Kidney (tissue), 14 donors: Measurements from ENCODE around the gene PTPRJ. TPM values are rescaled to one million over a fixed set of nuclear protein-coding genes. Genes with fewer than 3 reads are reported as not detected.
A peak's percentile ranks its signal among the peaks of the same experiment; 100 is the strongest.

Experiments used
- DNase-seq, 5 donors: peaks; one replicate each; pipeline ENCODE4 v3.0.0-alpha.2; 2013 to 2020
- FAIRE-seq: peaks from 2 replicates; lab custom pipeline; 2012; peaks lifted over from hg19 to GRCh38; lab: Jason Lieb, UNC
- H3K27ac ChIP-seq, 2 donors: one replicate each; pipeline ENCODE4 v1.7.0; 2013; ENCODE audit warnings: low read depth in 2 of 2, low read length in 2 of 2, inconsistent platforms in 1 of 2
- H3K27me3 ChIP-seq: one replicate; pipeline ENCODE4 v1.7.1; 2013; ENCODE audit warnings: low read length, inconsistent platforms; ENCODE audit not compliant: control insufficient read depth, insufficient read depth
- H3K36me3 ChIP-seq, 3 donors: one replicate each; pipeline versions ENCODE4 v1.7.0 to v1.7.1; 2013; ENCODE audit warnings: low read length in 3 of 3, control low read depth in 1 of 3, inconsistent platforms in 1 of 3; ENCODE audit not compliant: insufficient read depth in 3 of 3, control insufficient read depth in 2 of 3
- H3K4me1 ChIP-seq, 3 donors: one replicate each; pipeline versions ENCODE4 v1.7.0 to v1.7.1; 2013; ENCODE audit warnings: low read length in 3 of 3, inconsistent platforms in 1 of 3, low read depth in 1 of 3; ENCODE audit not compliant: control insufficient read depth in 2 of 3, insufficient read depth in 2 of 3
- H3K4me3 ChIP-seq, 3 donors: one replicate each; pipeline versions ENCODE4 v1.7.0 to v1.8.1; 2013; ENCODE audit warnings: low read length in 3 of 3, control low read depth in 1 of 3, inconsistent platforms in 1 of 3
- H3K9ac ChIP-seq, 3 donors: one replicate each; pipeline versions ENCODE4 v1.7.0 to v1.7.1; 2013; ENCODE audit warnings: low read length in 3 of 3, control low read depth in 1 of 3, inconsistent platforms in 1 of 3
- H3K9me3 ChIP-seq, 3 donors: one replicate each; pipeline versions ENCODE4 v1.7.0 to v1.7.1; 2013; ENCODE audit warnings: low read length in 3 of 3, control low read depth in 1 of 3, inconsistent platforms in 1 of 3; ENCODE audit not compliant: control insufficient read depth in 2 of 3, insufficient read depth in 1 of 3
- CTCF ChIP-seq: IDR thresholded peaks from 3 replicates; pipeline ENCODE4 v1.5.1; 2012; ENCODE audit warnings: mild to moderate bottlenecking, moderate library complexity, borderline replicate concordance; ENCODE audit not compliant: insufficient read depth; ENCODE audit errors: extremely low read depth
- intact Hi-C: fragments of 100-400 bp; cut with DNase I; formaldehyde crosslinking; loops from one replicate; pipeline ENCODE4 v1.11.1; 2022
- polyA plus RNA-seq: library from polyadenylated mRNA; stranded (reverse); fragments of 350-450 nt; fragmentation: Illumina TruSeq; extraction: RNeasy Lipid Tissue Mini Kit (QIAGEN cat#74804); gene quantifications from one replicate; pipeline ENCODE4 v1.2.3, GENCODE V29; 2014; ENCODE audit warnings: low read depth, low replicate concordance; ENCODE audit not compliant: insufficient read depth
- total RNA-seq: library from RNA; stranded (reverse); fragmentation: NEBNext Ultra II Directional; extraction: Animal tissue kit (Norgen Biotek cat#: 25700); gene quantifications from one replicate; pipeline ENCODE4 v1.2.1, GENCODE V29; 2021
- donor health status: control.
- donor health status: control.
- donor health status: control.
- donor health status: control.
- donor health status: control.
- donor health status: DM: yes; HTN: yes; CAD: no.
- donor health status: Normal renal cell carcinoma (clear cell type).

The PTPRJ gene
- total and polyA plus RNA-seq, 2 donors from 2014 or later, result 9.2 to 80.5 TPM

- intact Hi-C loops, result no loop called here
These were observed 188.9 kb downstream of the PTPRJ start for GRCh38 chr11:48169259-48169658.

DNA sequence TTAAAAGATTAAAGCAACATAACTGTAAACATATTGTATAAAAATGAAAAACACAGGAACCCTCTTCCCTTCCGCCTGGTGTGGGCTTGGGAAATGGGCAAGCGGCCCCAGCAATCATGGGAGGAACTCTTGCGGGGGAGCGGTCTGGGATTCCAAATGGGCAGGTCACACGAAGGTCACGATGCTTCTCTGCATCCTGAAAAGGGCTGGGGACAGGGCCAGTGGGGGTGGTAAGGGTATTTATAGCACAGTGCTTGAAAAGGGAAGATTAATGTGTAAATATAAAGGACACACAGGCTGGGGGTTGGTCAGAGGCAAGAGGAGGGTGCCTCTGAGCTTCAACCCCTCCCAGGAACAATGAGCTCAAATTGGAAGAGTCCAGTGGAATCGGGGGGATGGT, 189.4 kb downstream of the PTPRJ start:
- H3K27me3 ChIP-seq, result no peaks in the 10 kb centered on the region
- H3K9ac ChIP-seq, result no peak overlapping the region
- no peaks in the 10 kb centered on the region for H3K9me3 ChIP-seq
- peak in 4 of 5 donors; percentile 44 to 70 (median 56) for DNase-seq
- peaks cover 0 to 15% (median 7%) of the 10 kb centered on the region in 3 donors for H3K36me3 ChIP-seq
- no peak for FAIRE-seq
- H3K27ac ChIP-seq, result no peak overlapping the region
- intact Hi-C loops, result no loop called here
- no peak for TF ChIP-seq CTCF
- H3K4me1 ChIP-seq, result no peaks in the 10 kb centered on the region
- H3K4me3 ChIP-seq, result no peak overlapping the region

More at GRCh38 chr11:48169259-48169658, 188.9 kb downstream of the PTPRJ start:
- no peak overlapping the region for H3K9ac ChIP-seq
- TF ChIP-seq CTCF, result no peak
- FAIRE-seq, result no peak
- no peaks in the 10 kb centered on the region for H3K4me1 ChIP-seq
- no peak overlapping the region for H3K27ac ChIP-seq
- H3K4me3 ChIP-seq, result no peak overlapping the region
- no peak for DNase-seq
- H3K36me3 ChIP-seq, result peaks cover 0 to 17% (median 8%) of the 10 kb centered on the region in 3 donors
- no peaks in the 10 kb centered on the region for H3K9me3 ChIP-seq
- no peaks in the 10 kb centered on the region for H3K27me3 ChIP-seq

- no peak for FAIRE-seq
- TF ChIP-seq CTCF, result no peak
These were observed 190.2 kb downstream of the PTPRJ start for GRCh38 chr11:48170241-48171233.

More at GRCh38 chr11:48170241-48171233, 190.2 kb downstream of the PTPRJ start:
- intact Hi-C loops, result no loop called here
- Histone ChIP-seq H3K4me1 (no peaks in the 10 kb centered on the region), H3K4me3 (no peak overlapping the region), H3K9ac (no peak overlapping the region), H3K36me3 (peaks cover 0 to 8% (median 4%) of the 10 kb centered on the region in 3 donors), H3K27ac (no peak overlapping the region), H3K9me3 (no peaks in the 10 kb centered on the region), H3K27me3 (no peaks in the 10 kb centered on the region)
- DNase-seq, result peak in 2 of 5 donors; percentile 11 to 46
